Measurements from ENCODE around the gene GGPS1.
"Not testable (repeated sequence)": the region's sequence is repeated elsewhere in the genome, so short reads cannot be mapped to it uniquely, and the experiment has no call there.

Gene GGPS1

DNA sequence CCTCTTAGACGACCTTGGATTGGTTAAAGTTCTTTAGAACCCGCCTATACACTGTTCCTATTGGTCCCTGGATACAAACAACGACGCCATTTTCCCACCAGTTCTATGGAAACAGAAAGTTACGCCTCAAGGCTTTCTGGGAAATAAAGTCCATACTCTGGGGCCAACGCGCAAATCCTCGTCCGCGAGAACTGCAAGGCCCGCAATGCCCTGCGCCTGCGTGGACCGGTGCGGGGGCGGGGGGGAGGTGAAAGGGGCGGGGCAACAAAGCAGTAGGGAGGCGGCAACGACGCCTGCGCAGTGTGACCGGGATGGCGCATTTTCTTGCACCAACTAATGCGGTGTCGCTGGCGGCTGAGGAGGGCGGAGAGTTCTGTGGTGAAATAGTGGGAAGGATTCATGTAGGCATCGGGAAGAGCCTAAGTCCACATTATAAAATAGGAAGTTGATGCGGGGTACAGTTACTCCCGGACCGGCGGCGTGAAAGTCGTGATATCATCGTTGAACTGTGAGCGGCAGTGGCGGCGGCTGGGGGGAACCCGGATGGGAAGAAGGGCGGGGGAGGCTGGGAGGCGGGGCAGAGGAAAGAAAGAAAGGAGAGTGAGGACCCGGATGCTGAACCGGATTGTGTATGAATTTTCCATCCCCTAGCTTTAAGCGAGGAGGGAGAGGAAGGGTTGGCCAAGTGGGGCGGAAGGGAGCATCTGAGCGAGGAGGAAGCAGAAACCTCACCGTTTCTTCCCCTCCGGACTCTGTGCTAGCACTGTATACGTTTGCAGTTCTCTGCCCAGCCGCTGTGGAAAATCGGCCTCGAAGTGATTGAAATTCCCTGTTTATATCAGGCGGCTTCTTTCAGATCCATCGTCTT, at the start of gene GGPS1:
Gene GGPS1 (plus strand): TSS at position 300 of the 868 bp plus-strand sequence. CDS start 6,695 bp downstream, outside the sequence.
- peak; percentile 99 for DNase-seq

GRCh38 chr1:235278915-235279292, 49.5 kb upstream of the GGPS1 start:
- no peak for DNase-seq

GRCh38 chr1:235279694-235280093, 48.7 kb upstream of the GGPS1 start:
- no peak for DNase-seq

DNA sequence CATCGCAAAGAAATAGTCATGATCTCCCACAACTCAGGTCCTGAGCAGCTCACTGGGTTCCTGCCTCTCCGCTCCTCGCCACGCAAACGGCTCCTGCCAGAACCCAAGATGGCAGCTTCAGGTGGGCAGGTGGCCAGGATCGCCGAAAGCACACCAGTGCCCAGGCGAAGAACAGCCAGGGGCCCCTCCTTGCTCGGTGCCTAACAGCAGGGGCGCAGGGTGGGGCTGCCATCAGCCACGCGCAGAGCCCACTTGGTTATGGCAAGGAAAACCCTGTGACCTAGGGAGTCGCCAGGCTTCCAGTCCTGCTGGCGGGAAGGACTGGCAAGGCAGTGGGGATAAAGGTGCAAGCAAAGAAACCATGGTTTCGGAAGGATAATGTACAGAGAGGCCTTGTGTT, 47.9 kb upstream of the GGPS1 start:
- no peak for DNase-seq

DNA sequence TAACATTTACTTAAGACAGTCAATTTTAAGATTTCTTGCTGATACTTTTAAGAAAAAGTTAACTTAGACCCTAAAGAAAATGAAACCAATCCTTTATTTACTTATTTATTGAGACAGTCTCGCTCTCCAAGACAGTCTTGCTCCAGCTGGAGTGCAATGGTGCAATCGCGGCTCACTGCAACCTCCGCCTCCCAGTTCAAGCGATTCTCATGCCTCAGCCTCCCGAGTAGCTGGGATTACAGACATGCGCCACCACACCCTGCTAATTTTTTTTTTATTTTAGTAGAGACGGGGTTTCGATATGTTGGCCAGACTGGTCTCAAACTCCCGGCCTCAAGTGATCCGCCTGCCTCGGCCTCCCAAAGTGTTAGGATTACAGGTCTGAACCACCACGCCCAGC, 44.7 kb upstream of the GGPS1 start:
- DNase-seq, result not testable (repeated sequence)

- no peak for DNase-seq
Observed at GRCh38 chr1:235284231-235284769, 44.1 kb upstream of the GGPS1 start.

DNA sequence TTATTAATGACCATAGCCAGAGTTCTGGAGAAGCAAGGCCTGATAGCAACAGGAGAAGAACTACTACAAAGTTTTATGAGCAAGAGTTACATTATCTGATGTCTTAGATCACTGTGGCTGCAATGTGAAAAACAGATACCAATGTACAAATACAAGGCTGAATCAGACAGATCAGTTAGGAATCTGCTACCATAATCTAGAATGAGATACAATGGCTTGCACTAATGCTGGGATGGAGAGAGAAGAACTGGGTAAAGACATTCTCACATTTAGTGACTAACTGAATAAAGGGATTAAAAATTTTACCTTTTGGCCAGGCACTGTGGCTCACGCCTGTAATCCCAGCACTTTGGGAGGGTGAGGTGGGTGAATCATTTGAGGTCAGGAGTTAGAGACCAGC, 41.7 kb upstream of the GGPS1 start:
- no peak for DNase-seq

GRCh38 chr1:235287208-235287882, 41.0 kb upstream of the GGPS1 start:
- DNase-seq, result no peak

- DNase-seq, result no peak
Observed at GRCh38 chr1:235289859-235290739, 38.3 kb upstream of the GGPS1 start.

DNA sequence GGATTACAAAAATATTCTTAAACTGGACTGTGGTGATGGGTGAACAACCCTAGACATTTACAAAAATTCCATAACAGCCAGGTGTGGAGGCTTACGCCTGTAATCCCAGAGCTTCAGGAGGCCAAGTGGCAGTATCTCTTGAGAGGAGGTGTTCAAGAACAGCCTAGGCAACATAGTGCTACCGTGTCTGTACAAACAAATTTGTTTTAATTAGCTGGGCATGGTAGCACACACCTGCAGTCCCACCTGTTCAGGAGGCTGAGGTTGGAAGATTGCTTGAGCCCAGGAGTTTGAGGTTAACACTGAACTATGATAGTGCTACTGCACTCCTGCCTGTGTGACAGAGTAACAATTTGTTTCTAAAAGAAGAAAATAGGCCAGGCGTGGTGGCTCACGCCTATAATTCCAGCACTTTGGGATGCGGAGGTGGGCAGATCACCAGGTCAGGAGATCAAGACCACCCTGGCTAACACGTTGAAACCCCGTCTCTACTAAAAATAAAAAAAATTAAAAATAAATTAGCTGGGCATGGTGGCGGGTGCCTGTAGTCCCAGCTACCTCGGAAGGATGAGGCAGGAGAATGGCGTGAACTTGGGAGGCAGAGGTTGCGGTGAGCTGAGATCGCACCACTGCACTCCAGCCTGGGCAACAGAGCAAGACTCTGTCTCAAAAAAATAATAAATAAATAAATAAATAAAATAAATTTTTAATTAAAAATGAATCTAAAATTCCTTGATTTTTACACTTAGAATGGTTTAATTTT, 37.4 kb upstream of the GGPS1 start:
- no peak for DNase-seq

- DNase-seq, result no peak
Observed at GRCh38 chr1:235291599-235292091, 36.7 kb upstream of the GGPS1 start.

- DNase-seq, result no peak
Observed at GRCh38 chr1:235292790-235293189, 35.6 kb upstream of the GGPS1 start.

GRCh38 chr1:235293322-235293942, 34.9 kb upstream of the GGPS1 start:
- DNase-seq, result no peak

DNA sequence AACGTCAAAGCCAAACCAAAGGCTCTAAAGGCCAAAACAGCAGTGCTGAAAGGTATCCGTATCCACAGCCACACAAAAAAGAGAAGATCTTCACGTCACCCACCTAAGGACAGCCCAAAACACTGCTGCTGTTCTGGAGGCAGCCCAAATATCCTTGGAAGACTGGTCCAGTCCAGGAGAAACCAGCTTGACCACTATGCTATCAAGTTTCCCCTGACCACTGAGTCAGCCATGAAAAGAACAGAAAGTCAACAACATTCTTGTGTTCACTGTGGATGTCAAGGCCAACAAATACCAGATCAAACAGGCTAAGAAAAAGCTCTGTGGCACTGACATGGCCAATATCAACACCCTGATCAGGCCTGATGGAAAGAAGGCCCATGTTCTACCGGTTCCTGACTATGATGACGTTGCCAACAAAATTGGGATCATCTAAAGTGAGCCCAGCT, 32.4 kb upstream of the GGPS1 start:
- DNase-seq, result no peak

DNA sequence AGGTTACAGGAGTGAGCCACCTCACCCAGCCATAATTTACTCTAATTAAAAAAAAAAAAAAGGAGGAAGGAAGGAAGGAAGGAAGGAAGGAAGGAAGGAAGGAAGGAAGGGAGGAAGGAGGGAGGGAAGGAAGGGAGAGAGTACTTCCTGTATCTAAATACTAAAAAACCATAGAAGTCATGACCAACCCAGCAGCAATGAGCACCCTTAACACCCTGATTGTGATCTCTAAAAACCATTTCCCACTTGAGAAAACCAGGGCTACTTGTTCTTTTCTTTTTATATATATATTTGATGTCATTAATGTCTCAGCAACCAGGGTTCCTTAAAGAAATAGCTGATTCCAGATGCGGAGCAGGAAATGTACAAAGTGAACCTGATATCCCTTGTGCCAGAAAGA, 31.6 kb upstream of the GGPS1 start:
- DNase-seq, result no peak

DNA sequence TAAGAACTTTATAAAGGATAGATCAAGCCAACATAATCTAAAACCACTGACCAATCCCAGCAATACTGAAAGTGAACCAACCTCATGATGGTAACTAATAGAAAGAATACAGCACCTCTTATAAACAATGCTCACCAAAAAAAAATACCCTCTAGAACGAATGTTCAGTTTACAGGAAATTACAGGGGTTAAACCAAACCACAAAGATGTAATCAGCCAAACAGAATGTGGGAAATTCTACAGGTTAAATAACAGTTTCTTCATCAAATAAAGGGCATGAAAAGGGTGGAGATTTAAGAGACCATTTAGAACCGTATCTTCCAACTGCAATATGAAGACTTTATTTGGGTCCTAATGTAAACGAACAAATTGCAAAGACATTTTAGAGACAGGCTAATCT, 30.8 kb upstream of the GGPS1 start:
- DNase-seq, result peak; percentile 63

DNA sequence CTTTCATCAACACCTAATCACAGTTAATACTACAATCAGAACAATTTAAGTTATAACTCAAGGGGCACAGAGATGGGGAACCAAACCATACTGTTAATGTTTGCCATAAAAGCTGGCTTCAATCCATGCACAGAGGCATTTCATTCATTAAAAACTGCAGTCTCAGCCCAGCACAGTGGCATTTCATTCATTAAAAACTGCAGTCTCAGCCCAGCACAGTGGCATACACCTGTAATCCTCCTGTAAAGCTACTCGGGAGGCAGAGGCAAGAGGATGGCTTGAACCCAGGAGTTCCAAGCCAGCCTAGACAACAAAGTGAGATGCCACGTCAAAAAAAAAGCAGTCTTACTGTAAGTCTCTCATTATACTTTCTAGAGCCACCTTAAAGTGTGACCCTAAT, 29.6 kb upstream of the GGPS1 start:
- DNase-seq, result no peak

- no peak for DNase-seq
Observed at GRCh38 chr1:235299169-235299858, 29.1 kb upstream of the GGPS1 start.

DNA sequence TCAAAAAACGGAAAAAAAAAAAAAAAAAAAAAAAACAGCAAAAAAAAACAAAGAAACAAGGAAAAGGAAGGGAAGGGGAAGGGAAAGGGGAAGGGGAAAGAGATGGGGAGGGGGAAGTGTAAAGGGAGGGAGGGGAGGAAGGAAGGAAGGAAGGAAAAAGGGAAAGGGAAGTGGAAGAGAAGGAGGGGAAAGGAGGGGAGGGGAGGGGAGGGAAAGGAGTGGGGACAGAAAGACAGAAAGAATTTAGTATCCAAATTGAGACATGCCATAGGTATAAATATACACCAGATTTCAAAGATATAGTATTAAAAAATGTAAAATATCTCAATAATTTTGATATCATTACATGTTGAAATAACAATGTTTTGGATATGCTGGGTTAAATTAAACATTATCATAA, 26.2 kb upstream of the GGPS1 start:
- no peak for DNase-seq

- DNase-seq, result peak; percentile 25
Observed at GRCh38 chr1:235304549-235305451, 23.6 kb upstream of the GGPS1 start.
